Measurements from ENCODE around the gene ZBTB46.

GRCh38 chr20:63738687-63739129 lies 92.4 kb downstream of the ZBTB46 start:
- TF ChIP-seq, protein P1, sequence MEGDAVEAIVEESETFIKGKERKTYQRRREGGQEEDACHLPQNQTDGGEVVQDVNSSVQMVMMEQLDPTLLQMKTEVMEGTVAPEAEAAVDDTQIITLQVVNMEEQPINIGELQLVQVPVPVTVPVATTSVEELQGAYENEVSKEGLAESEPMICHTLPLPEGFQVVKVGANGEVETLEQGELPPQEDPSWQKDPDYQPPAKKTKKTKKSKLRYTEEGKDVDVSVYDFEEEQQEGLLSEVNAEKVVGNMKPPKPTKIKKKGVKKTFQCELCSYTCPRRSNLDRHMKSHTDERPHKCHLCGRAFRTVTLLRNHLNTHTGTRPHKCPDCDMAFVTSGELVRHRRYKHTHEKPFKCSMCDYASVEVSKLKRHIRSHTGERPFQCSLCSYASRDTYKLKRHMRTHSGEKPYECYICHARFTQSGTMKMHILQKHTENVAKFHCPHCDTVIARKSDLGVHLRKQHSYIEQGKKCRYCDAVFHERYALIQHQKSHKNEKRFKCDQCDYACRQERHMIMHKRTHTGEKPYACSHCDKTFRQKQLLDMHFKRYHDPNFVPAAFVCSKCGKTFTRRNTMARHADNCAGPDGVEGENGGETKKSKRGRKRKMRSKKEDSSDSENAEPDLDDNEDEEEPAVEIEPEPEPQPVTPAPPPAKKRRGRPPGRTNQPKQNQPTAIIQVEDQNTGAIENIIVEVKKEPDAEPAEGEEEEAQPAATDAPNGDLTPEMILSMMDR (conservative IDR thresholded peaks at IDR 0.05; ENCODE audit: low read length) = no peak
- TF ChIP-seq EZH2phosphoT487 (IDR thresholded peaks at IDR 0.05; ENCODE audit: borderline replicate concordance, low read depth, low read length) = no peak

Data from OCI-LY7 (cell line).